IMR-90 (cell line): ENCODE results near the gene LCE1A. TPM values are rescaled to one million over a fixed set of nuclear protein-coding genes. Genes with fewer than 3 reads are reported as not detected.

Experiments used
- ATAC-seq: fragments of 200-7000 bp; cut with Tn5 transposase; 2 replicates; pipeline ENCODE4 v1.9.1; 2020; ENCODE audit warnings: low read depth, mild to moderate bottlenecking, moderate library complexity
- BruUV-seq: library from RNA; stranded (reverse); fragments of 400-500 nt; replicated peaks from 2 replicates; lab custom pipeline; 2021; lab: Mats Ljungman, UMichigan
- CTCF ChIA-PET: fragments of 300-600 bp; formaldehyde crosslinking; extraction: SDS; loops from one replicate; lab custom pipeline; 2021; ENCODE audit warnings: antibody characterized with exemption; lab: Yijun Ruan, JAX
- POLR2A ChIA-PET: fragments of 300-600 bp; sonication (Branson Sonifier 250); formaldehyde crosslinking; loops from one replicate; lab custom pipeline; 2022; ENCODE audit warnings: antibody characterized with exemption; ENCODE audit not compliant: unreplicated experiment; lab: Charles Lee
- DNase-seq: peaks from one replicate; pipeline ENCODE4 v3.0.0; 2013
- H2AFZ ChIP-seq: replicated peaks from 2 replicates; pipeline ENCODE3; 2013; ENCODE audit warnings: low read length, mild to moderate bottlenecking; ENCODE audit not compliant: poor library complexity
- H2AK5ac ChIP-seq: 2 replicates; pipeline ENCODE4 v1.6.1; 2013; ENCODE audit warnings: low read depth, low read length, inconsistent platforms
- H2AK9ac ChIP-seq: replicated peaks from 2 replicates; pipeline ENCODE3; 2013; ENCODE audit warnings: mild to moderate bottlenecking, low read depth, low read length, moderate library complexity; ENCODE audit not compliant: poor library complexity
- H2BK120ac ChIP-seq: 2 replicates; pipeline ENCODE4 v1.6.1; 2013; ENCODE audit warnings: low read depth, low read length, inconsistent platforms
- H2BK15ac ChIP-seq: 3 replicates; pipeline ENCODE4 v1.6.1; 2013; ENCODE audit warnings: low read depth, low read length, inconsistent platforms
- H2BK20ac ChIP-seq: 2 replicates; pipeline ENCODE4 v1.6.1; 2013; ENCODE audit warnings: low read depth, mild to moderate bottlenecking, inconsistent platforms, low read length, moderate library complexity
- H2BK5ac ChIP-seq: 2 replicates; pipeline ENCODE4 v1.6.1; 2013; ENCODE audit warnings: mild to moderate bottlenecking, low read depth, low read length, inconsistent platforms; ENCODE audit not compliant: poor library complexity, severe bottlenecking
- H3K14ac ChIP-seq: replicated peaks from 2 replicates; pipeline ENCODE4 v1.6.1; 2013; ENCODE audit warnings: low read depth, low read length, inconsistent platforms
- H3K18ac ChIP-seq: 2 replicates; pipeline ENCODE4 v1.6.1; 2013; ENCODE audit warnings: low read depth, low read length, control low read depth
- H3K23ac ChIP-seq: 2 replicates; pipeline ENCODE4 v1.6.1; 2013; ENCODE audit warnings: low read depth, low read length, inconsistent platforms
- H3K27ac ChIP-seq: 2 replicates; pipeline ENCODE4 v1.5.1; 2013; ENCODE audit warnings: mild to moderate bottlenecking, control low read depth, low read length; ENCODE audit not compliant: insufficient read depth
- H3K27me3 ChIP-seq: 2 replicates; pipeline ENCODE4 v1.6.1; 2013; ENCODE audit warnings: low read length; ENCODE audit not compliant: control insufficient read depth, insufficient read depth
- H3K36me3 ChIP-seq: 2 replicates; pipeline ENCODE4 v1.6.1; 2013; ENCODE audit warnings: low read length, mixed read lengths; ENCODE audit not compliant: control insufficient read depth, insufficient read depth
- H3K4ac ChIP-seq: 2 replicates; pipeline ENCODE4 v1.6.1; 2013; ENCODE audit warnings: low read depth, low read length, inconsistent platforms
- H3K4me1 ChIP-seq: 2 replicates; pipeline ENCODE4 v1.6.1; 2013; ENCODE audit warnings: low read length, mixed read lengths; ENCODE audit not compliant: control insufficient read depth, insufficient read depth
- H3K4me2 ChIP-seq: 2 replicates; pipeline ENCODE4 v1.6.1; 2013; ENCODE audit warnings: low read depth, mild to moderate bottlenecking, control low read depth, low read length, moderate library complexity
- H3K4me3 ChIP-seq: 2 replicates; pipeline ENCODE4 v1.5.1; 2013; ENCODE audit warnings: low read depth, mild to moderate bottlenecking, control low read depth, low read length, moderate library complexity; ENCODE audit not compliant: insufficient read depth
- H3K56ac ChIP-seq: 2 replicates; pipeline ENCODE4 v1.6.1; 2013; ENCODE audit warnings: low read length, inconsistent platforms; ENCODE audit not compliant: insufficient read depth; ENCODE audit errors: extremely low read depth
- H3K79me1 ChIP-seq, 2 experiments: 2 replicates each; pipeline ENCODE4 v1.6.1; 2013; ENCODE audit warnings: low read length in 2 of 2, inconsistent platforms in 1 of 2, low read depth in 1 of 2
- H3K9ac ChIP-seq: 2 replicates; pipeline ENCODE4 v1.6.1; 2013; ENCODE audit warnings: low read depth, low read length, control low read depth
- H3K9me1 ChIP-seq: 2 replicates; pipeline ENCODE4 v1.6.1; 2013; ENCODE audit warnings: low read length, inconsistent platforms; ENCODE audit not compliant: insufficient read depth
- H3K9me3 ChIP-seq: 2 replicates; pipeline ENCODE4 v1.6.1; 2013; ENCODE audit warnings: low read length; ENCODE audit not compliant: control insufficient read depth, insufficient read depth
- H4K20me1 ChIP-seq: 2 replicates; pipeline ENCODE4 v1.6.1; 2013; ENCODE audit warnings: low read length, inconsistent platforms; ENCODE audit not compliant: insufficient read depth
- H4K5ac ChIP-seq: 2 replicates; pipeline ENCODE4 v1.6.1; 2013; ENCODE audit warnings: mild to moderate bottlenecking, low read depth, low read length, control low read depth
- H4K8ac ChIP-seq, 2 experiments: 2 replicates each; pipeline ENCODE4 v1.6.1; 2013; ENCODE audit warnings: low read depth in 2 of 2, low read length in 2 of 2, control low read depth in 1 of 2, inconsistent platforms in 1 of 2
- H4K91ac ChIP-seq: 2 replicates; pipeline ENCODE4 v1.6.1; 2013; ENCODE audit warnings: low read depth, low read length, inconsistent platforms; ENCODE audit not compliant: insufficient read depth
- BHLHE40 ChIP-seq: fragments of 150-350 bp; IDR thresholded peaks from 2 replicates; pipeline ENCODE4 v1.6.1; 2016; ENCODE audit warnings: mild to moderate bottlenecking, low read depth, low read length
- CHD1 ChIP-seq: IDR thresholded peaks from 2 replicates; pipeline ENCODE4 v1.6.1; 2012; ENCODE audit warnings: low read depth, low read length, improper control_type of control experiment
- MAFK ChIP-seq: IDR thresholded peaks from 2 replicates; pipeline ENCODE4 v1.6.1; 2012; ENCODE audit warnings: low read depth, low read length, improper control_type of control experiment
- MAZ ChIP-seq: IDR thresholded peaks from 2 replicates; pipeline ENCODE4 v1.6.1; 2012; ENCODE audit warnings: low read depth, mild to moderate bottlenecking, low read length, improper control_type of control experiment, moderate library complexity, borderline replicate concordance
- NFE2L2 ChIP-seq: fragments of 150-350 bp; IDR thresholded peaks from 2 replicates; pipeline ENCODE4 v1.6.1; 2016; ENCODE audit warnings: low read depth, mild to moderate bottlenecking, low read length
- RAD21 ChIP-seq: IDR thresholded peaks from 2 replicates; pipeline ENCODE4 v1.6.1; 2012; ENCODE audit warnings: low read length, improper control_type of control experiment
- SMC3 ChIP-seq: fragments of 150-350 bp; IDR thresholded peaks from 2 replicates; pipeline ENCODE4 v1.6.1; 2016; ENCODE audit warnings: low read depth, mild to moderate bottlenecking, antibody characterized with exemption, low read length, moderate library complexity
- dilution Hi-C: fragments of 300-500 bp; cut with HindIII; formaldehyde crosslinking; loops from one replicate; pipeline ENCODE4 v1.14.3; 2018; ENCODE audit warnings: low sequenced_read_pairs; ENCODE audit not compliant: unreplicated experiment
- in situ Hi-C: fragments of 300-500 bp; cut with MboI; formaldehyde crosslinking; loops from 3 replicates; pipeline ENCODE4 v1.14.3; 2019; ENCODE audit warnings: low sequenced_read_pairs, inconsistent platforms, mixed read lengths
- intact Hi-C: fragments of 100-400 bp; cut with micrococcal nuclease; formaldehyde crosslinking; loops from 2 replicates; pipeline ENCODE4 v1.10.0; 2022
- polyA plus RNA-seq, 3 experiments: library from polyadenylated mRNA; depleted of rRNA; stranded (reverse); fragments of >200 nt; gene quantifications; 2 replicates each; pipeline ENCODE4 v1.2.3, GENCODE V29; 2012; ENCODE audit warnings: low replicate concordance in 1 of 3
- total RNA-seq: library from RNA; depleted of rRNA; stranded (reverse); fragments of >200 nt; gene quantifications from 2 replicates; pipeline ENCODE4 v1.2.3, GENCODE V29; 2012
- TF ChIP-seq, protein P1 (sequence below): conservative IDR thresholded peaks from 2 replicates; pipeline ENCODE4 v1.5.1; 2012; ENCODE audit warnings: mild to moderate bottlenecking, low read depth, low read length, improper control_type of control experiment

LCE1A gene
- total and polyA plus RNA-seq, 2 of the 4 experiments (the other 2 are of a cell fraction) = not detected

- TF ChIP-seq, protein P1, sequence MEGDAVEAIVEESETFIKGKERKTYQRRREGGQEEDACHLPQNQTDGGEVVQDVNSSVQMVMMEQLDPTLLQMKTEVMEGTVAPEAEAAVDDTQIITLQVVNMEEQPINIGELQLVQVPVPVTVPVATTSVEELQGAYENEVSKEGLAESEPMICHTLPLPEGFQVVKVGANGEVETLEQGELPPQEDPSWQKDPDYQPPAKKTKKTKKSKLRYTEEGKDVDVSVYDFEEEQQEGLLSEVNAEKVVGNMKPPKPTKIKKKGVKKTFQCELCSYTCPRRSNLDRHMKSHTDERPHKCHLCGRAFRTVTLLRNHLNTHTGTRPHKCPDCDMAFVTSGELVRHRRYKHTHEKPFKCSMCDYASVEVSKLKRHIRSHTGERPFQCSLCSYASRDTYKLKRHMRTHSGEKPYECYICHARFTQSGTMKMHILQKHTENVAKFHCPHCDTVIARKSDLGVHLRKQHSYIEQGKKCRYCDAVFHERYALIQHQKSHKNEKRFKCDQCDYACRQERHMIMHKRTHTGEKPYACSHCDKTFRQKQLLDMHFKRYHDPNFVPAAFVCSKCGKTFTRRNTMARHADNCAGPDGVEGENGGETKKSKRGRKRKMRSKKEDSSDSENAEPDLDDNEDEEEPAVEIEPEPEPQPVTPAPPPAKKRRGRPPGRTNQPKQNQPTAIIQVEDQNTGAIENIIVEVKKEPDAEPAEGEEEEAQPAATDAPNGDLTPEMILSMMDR = no peak
- TF ChIP-seq MAZ (no peak), NFE2L2 (no peak), CHD1 (no peak), MAFK (no peak), BHLHE40 (no peak), SMC3 (no peak), RAD21 (no peak)
- no peak for ATAC-seq
Measured at GRCh38 chr1:152824964-152825363, 2.3 kb upstream of the LCE1A start.

More at GRCh38 chr1:152824964-152825363, 2.3 kb upstream of the LCE1A start:
- POLR2A ChIA-PET = no interaction called here
- Histone ChIP-seq H3K9me1 (no peaks in the 10 kb centered on the region), H2AK5ac (no peak overlapping the region), H4K20me1 (no peaks in the 10 kb centered on the region), H2AK9ac (no peak overlapping the region), H3K27ac (no peak overlapping the region), H3K4me1 (no peaks in the 10 kb centered on the region), H3K9me3 (no peaks in the 10 kb centered on the region), H3K4me3 (no peak overlapping the region), H2BK5ac (no peak overlapping the region), H3K27me3 (no peaks in the 10 kb centered on the region), H4K5ac (no peak overlapping the region), H2AFZ (no peak overlapping the region), H3K18ac (no peak overlapping the region), H3K36me3 (no peaks in the 10 kb centered on the region), H3K79me1 (no peaks in the 10 kb centered on the region), H4K91ac (no peak overlapping the region), H2BK20ac (no peak overlapping the region), H3K14ac (no peak overlapping the region), H2BK120ac (no peak overlapping the region), H3K56ac (no peak overlapping the region), H3K23ac (no peak overlapping the region), H2BK15ac (no peak overlapping the region), H3K4ac (no peak overlapping the region), H4K8ac (no peak overlapping the region), H3K4me2 (no peak overlapping the region), H3K9ac (no peak overlapping the region)
- no peak for DNase-seq
- dilution Hi-C loops (no loop called here), in situ Hi-C loops (no loop called here), intact Hi-C loops (no loop called here)
- CTCF ChIA-PET = no interaction called here
- no TSS peak for BruUV-seq
